ENCODE data around the gene LEF1. TPM values are rescaled to one million over a fixed set of nuclear protein-coding genes. Genes with fewer than 3 reads are reported as not detected.

LEF1 gene
- total and polyA plus RNA-seq, 2 of the 8 experiments (the other 6 are each of a cell fraction or from before 2014, with no cell fraction given) = 2.6 to 5.2 TPM

DNA sequence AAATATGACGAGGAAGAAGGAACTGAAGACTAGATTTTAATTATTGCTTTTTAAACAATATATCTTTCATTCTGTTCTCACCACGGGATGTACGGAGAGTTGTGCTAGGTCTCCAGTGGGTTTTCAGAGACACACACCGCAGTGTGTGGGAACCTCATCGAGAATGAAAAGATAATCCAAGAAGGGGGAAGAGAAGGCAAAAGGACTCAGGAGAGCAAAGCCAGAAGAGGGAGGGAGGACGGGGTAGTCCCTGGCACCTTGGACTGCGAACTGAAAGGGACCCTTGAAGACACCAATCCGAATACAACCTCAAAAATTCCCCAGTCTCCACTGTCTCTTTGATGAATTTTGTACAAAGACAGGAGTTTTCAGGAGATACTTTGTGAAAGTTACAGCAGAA, 932 bp upstream of the LEF1 start (continued):
- no peak for TF ChIP-seq CHD7 (IDR thresholded peaks at IDR 0.05; ENCODE audit: insufficient replicate concordance, low read length)
- TF ChIP-seq CHD1 (IDR thresholded peaks at IDR 0.05; ENCODE audit: low read depth, low read length) = no peak
- TF ChIP-seq SUZ12 (IDR thresholded peaks at IDR 0.05; ENCODE audit: low read length) = 0 out of 2 replicates have a peak, but pooled peaks have one; percentile 4
- TF ChIP-seq HDAC2 (IDR thresholded peaks at IDR 0.05; ENCODE audit: borderline replicate concordance in 1 of 2, low read depth in 2 of 2, low read length in 2 of 2) = no peak
- no peak for TF ChIP-seq ZNF274 (IDR thresholded peaks at IDR 0.05; ENCODE audit: borderline replicate concordance, extremely low read depth, low read length)
- no peak for TF ChIP-seq CTCF (IDR thresholded peaks at IDR 0.05; ENCODE audit: control extremely low read depth in 1 of 3, insufficient read depth in 1 of 3, low read depth in 1 of 3, low read length in 3 of 3)
- no peak for TF ChIP-seq TCF12 (IDR thresholded peaks at IDR 0.05; ENCODE audit: low read depth, low read length)
- TF ChIP-seq NANOG (IDR thresholded peaks at IDR 0.05; ENCODE audit: insufficient read depth, low read depth, low read length, poor library complexity, severe bottlenecking) = no peak

Data from H1 (cell line).